ENCODE measurements around the gene CTNS. TPM values are rescaled to one million over a fixed set of nuclear protein-coding genes. Genes with fewer than 3 reads are reported as not detected.

The CTNS gene
- total RNA-seq, 1 experiment from 2014 or later, result 7.9 TPM

GRCh38 chr17:3635474-3636153, 946 bp upstream of the CTNS start:
- Histone ChIP-seq H3K4me1 (ENCODE audit: control insufficient read depth in 1 of 2, insufficient read depth in 2 of 2, low read length in 2 of 2) (peaks cover 6 to 15% of the 10 kb centered on the region in 2 experiments; a peak in 3 of 4 replicates), H2AFZ (ENCODE audit: low read depth, low read length, poor library complexity, severe bottlenecking) (no peak overlapping the region), H3K4me3 (replicated peaks in 1 of 2; ENCODE audit: low read depth in 1 of 2, low read length in 2 of 2) (peak overlapping the region; percentile 94), H3K4me2 (ENCODE audit: low read length) (peak overlapping the region; percentile 98), H3K36me3 (ENCODE audit: control insufficient read depth in 1 of 2, insufficient read depth in 2 of 2, low read length in 2 of 2) (peaks cover 6 to 8% of the 10 kb centered on the region in 2 experiments; a peak in 2 of 4 replicates), H3K9me3 (ENCODE audit: control insufficient read depth in 1 of 2, insufficient read depth in 1 of 2, low read depth in 1 of 2, low read length in 2 of 2) (no peaks in the 10 kb centered on the region), H3K27me3 (ENCODE audit: insufficient read depth, low read length) (no peaks in the 10 kb centered on the region), H4K20me1 (ENCODE audit: insufficient read depth) (no peaks in the 10 kb centered on the region), H3K9me2 (ENCODE audit: insufficient read depth) (no peaks in the 10 kb centered on the region), H3K27ac (ENCODE audit: low read depth, low read length) (peak overlapping the region; percentile 94), H3K79me2 (ENCODE audit: insufficient read depth, low read length) (peaks cover 47% of the 10 kb centered on the region), H3K9ac (ENCODE audit: low read length) (peak overlapping the region; percentile 92)
- ChIA-PET RAD21 (ENCODE audit: low non-redundant PET in 1 of 2, low total read pairs in 2 of 2, uncharacterized antibody in 2 of 2, unreplicated experiment in 2 of 2) (no interaction called here), POLR2A (interaction anchor here (0.7 to 1.5 kb wide), 6 partner anchors 9 to 32 kb away, joined by 3 to 5 read pairs (median 4); no protein-coding TSS in a partner anchor), CTCF (interaction anchor here (0.9 to 1.9 kb wide), 6 partner anchors 13 to 587 kb away, joined by 3 to 10 read pairs (median 6); no protein-coding TSS in a partner anchor)
- intact Hi-C loops (cut with micrococcal nuclease), result loop anchor here (5.0 kb wide), 1 partner anchor 98 kb away; no protein-coding TSS in a partner anchor
- BruUV-seq (replicated peaks), result TSS peak; percentile 43
- DNase-seq (ENCODE audit: low read depth, low spot score) (no peak), ATAC-seq (peak; percentile 13)
- TF ChIP-seq TCF7L2 (IDR thresholded peaks at IDR 0.05; ENCODE audit: borderline replicate concordance, extremely low read depth, insufficient read depth, insufficient read length) (no peak), ZFX (IDR thresholded peaks at IDR 0.05) (peak; percentile 66; the same call in 1 of the 2 replicates)

GRCh38 chr17:3636908-3637373, 381 bp downstream of the CTNS start:
- H4K20me1 ChIP-seq (ENCODE audit: insufficient read depth), result no peaks in the 10 kb centered on the region
- ChIA-PET POLR2A (interaction anchor here (1.3 to 1.5 kb wide), 2 partner anchors 13 to 26 kb away, joined by 3 to 5 read pairs; no protein-coding TSS in a partner anchor), CTCF (interaction anchor here (1.0 to 1.4 kb wide), 2 partner anchors 34 to 102 kb away, joined by 4 to 10 read pairs; no protein-coding TSS in a partner anchor), RAD21 (ENCODE audit: low non-redundant PET in 1 of 2, low total read pairs in 2 of 2, uncharacterized antibody in 2 of 2, unreplicated experiment in 2 of 2) (interaction anchor here in 1 of 2 experiments (0.7 kb wide), 1 partner anchor 82 kb away, joined by 6 read pairs; no protein-coding TSS in a partner anchor)
- 0 out of 4 replicates have a peak, but pooled peaks cover 0 to 8% of the 10 kb centered on the region in 2 experiments for H3K36me3 ChIP-seq (ENCODE audit: control insufficient read depth in 1 of 2, insufficient read depth in 2 of 2, low read length in 2 of 2)
- TF ChIP-seq SIN3A (IDR thresholded peaks at IDR 0.05; ENCODE audit: low read depth) (peak; percentile 1; the same call in 1 of the 2 replicates), EZH2 (IDR thresholded peaks at IDR 0.05) (no peak)
- peak overlapping the region; percentile 92 for H3K9ac ChIP-seq (ENCODE audit: low read length)
- H3K27me3 ChIP-seq (ENCODE audit: insufficient read depth, low read length), result no peaks in the 10 kb centered on the region
- BruUV-seq (replicated peaks), result TSS peak; percentile 65
- H3K9me3 ChIP-seq (ENCODE audit: control insufficient read depth in 1 of 2, insufficient read depth in 1 of 2, low read depth in 1 of 2, low read length in 2 of 2), result no peaks in the 10 kb centered on the region
- peak overlapping the region; percentile 98 for H3K4me2 ChIP-seq (ENCODE audit: low read length)
- intact Hi-C loops (cut with micrococcal nuclease), result loop anchor here (5.0 kb wide), 1 partner anchor 100 kb away; no protein-coding TSS in a partner anchor
- no peak overlapping the region for H2AFZ ChIP-seq (ENCODE audit: low read depth, low read length, poor library complexity, severe bottlenecking)
- H3K4me3 ChIP-seq (replicated peaks in 1 of 2; ENCODE audit: low read depth in 1 of 2, low read length in 2 of 2), result peak overlapping the region; percentile 94
- H3K9me2 ChIP-seq (ENCODE audit: insufficient read depth), result no peaks in the 10 kb centered on the region
- no peak for DNase-seq (ENCODE audit: low read depth, low spot score)
- ATAC-seq, result peak; percentile 3
- peak overlapping the region; percentile 94 for H3K27ac ChIP-seq (ENCODE audit: low read depth, low read length)
- H3K4me1 ChIP-seq (ENCODE audit: control insufficient read depth in 1 of 2, insufficient read depth in 2 of 2, low read length in 2 of 2), result peaks cover 6 to 15% of the 10 kb centered on the region in 2 experiments; a peak in 3 of 4 replicates
- H3K79me2 ChIP-seq (ENCODE audit: insufficient read depth, low read length), result peaks cover 35% of the 10 kb centered on the region

Measured in HCT116 (cell line).